ENCODE measurements around the gene FCAMR.

GRCh38 chr1:206937425-206937824, 32.8 kb downstream of the FCAMR start:
- TF ChIP-seq CTCF (IDR thresholded peaks at IDR 0.05) (peak in 2 of 6 experiments; percentile 17 to 24), POLR2A (IDR thresholded peaks at IDR 0.05) (no peak)

Data from Peyer's patch (tissue), 4 donors.